ENCODE measurements around the gene CLDN7. TPM values are rescaled to one million over a fixed set of nuclear protein-coding genes. Genes with fewer than 3 reads are reported as not detected.

The CLDN7 gene
- total and polyA plus RNA-seq, 12 donors: 1.6 to 35.6 (median 6.8) TPM

DNA sequence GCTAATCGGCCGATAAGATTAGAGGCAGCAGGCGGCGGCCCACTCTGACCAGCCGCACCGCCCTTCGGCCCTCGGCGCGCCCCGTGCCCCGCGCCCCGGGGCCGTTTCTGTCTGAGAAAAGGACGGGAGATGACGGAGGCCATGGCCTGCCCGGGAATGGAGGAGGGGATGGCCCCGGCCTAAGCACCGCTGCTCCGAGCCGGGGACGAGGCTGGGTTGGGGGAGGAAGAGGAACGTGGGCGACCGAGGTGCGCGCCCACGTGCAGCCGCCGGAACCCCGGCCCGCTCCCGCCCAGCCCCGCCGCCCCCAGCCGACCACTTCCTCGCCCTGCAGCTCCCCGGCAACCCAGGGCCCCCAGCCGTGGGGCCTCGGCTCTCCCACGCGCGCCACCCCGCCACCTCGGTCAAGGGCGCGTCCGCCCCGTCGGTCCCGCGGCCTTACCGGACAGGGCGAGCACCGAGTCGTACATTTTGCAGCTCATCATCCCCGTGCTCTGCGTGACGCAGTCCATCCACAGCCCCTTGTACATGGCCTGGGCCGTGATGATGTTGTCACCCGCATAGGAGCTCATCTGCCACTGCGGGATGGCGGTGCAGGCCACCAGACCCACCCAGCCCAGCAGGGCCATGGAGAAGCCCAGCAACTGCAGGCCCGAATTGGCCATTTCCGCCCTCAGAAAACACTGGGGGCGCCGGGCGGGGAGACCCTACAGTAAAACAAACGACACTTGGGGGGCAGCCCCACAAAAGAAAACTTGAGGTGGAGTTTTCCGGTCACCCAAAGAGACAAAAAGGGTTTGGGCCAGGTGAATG, 693 bp downstream of the CLDN7 start:
- 16 to 75% (median 21%) methylated on average over 9 to 71 of the region's 71 CpGs for WGBS, 4 donors
- intact Hi-C loops (cut with DNase I): loop anchor here in 1 of 2 donors (5.0 kb wide), 1 partner anchor 41 kb away; no protein-coding TSS in a partner anchor
- Histone ChIP-seq H3K36me3 (replicated peaks in 1 of 2) (peaks cover 0 to 24% of the 10 kb centered on the region in 2 donors), H3K27ac (peak overlapping the region in 2 of 5 donors; percentile 19 to 81), H3K4me1 (replicated peaks in 1 of 2) (peaks cover 12 to 21% of the 10 kb centered on the region in 2 donors), H3K27me3 (no peaks in the 10 kb centered on the region), H3K4me3 (peak overlapping the region in 2 of 4 donors; percentile 14 to 61), H3K9me3 (replicated peaks in 1 of 3) (no peaks in the 10 kb centered on the region)
- TF ChIP-seq, protein P1, sequence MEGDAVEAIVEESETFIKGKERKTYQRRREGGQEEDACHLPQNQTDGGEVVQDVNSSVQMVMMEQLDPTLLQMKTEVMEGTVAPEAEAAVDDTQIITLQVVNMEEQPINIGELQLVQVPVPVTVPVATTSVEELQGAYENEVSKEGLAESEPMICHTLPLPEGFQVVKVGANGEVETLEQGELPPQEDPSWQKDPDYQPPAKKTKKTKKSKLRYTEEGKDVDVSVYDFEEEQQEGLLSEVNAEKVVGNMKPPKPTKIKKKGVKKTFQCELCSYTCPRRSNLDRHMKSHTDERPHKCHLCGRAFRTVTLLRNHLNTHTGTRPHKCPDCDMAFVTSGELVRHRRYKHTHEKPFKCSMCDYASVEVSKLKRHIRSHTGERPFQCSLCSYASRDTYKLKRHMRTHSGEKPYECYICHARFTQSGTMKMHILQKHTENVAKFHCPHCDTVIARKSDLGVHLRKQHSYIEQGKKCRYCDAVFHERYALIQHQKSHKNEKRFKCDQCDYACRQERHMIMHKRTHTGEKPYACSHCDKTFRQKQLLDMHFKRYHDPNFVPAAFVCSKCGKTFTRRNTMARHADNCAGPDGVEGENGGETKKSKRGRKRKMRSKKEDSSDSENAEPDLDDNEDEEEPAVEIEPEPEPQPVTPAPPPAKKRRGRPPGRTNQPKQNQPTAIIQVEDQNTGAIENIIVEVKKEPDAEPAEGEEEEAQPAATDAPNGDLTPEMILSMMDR (IDR thresholded peaks at IDR 0.05): no peak
- no peak for TF ChIP-seq POLR2A (IDR thresholded peaks at IDR 0.05)
- DNase-seq: no peak

DNA sequence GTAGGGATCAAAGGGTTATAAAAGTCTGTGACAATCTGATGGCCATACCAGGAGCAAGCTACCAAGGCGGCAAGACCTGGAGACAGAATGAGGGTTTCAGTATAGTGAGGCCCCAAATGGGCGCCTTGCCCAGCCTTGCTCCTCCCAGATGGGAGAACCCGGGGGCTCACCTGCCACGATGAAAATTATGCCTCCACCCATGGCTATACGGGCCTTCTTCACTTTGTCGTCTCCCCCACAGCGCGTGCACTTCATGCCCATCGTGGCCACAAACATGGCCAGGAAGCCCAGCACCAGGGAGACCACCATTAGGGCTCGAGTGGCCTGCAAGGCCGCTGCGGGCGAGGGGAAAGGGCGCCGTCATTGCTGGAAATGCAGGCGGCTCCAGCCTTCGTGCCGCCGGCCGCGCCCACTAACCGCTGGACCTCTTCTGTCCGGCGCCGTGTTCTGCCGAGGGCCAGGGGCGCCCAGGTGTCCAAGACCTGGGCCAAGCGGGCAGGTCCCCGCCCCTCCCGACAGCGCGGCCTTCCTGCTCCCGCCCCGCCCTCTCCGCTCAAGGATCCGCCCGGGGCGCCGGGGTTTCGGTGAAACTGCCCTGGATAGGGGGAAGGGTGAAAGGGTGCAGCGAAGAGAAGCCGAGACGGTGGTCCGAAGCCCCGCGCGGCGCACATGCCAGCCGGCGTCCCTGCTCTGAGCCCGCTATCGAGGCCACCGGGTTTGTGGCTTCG, 1.5 kb downstream of the CLDN7 start:
- peak in 4 of 7 donors; percentile 56 to 64 (median 62) for DNase-seq
- H3K9me3 ChIP-seq (replicated peaks in 1 of 3): no peaks in the 10 kb centered on the region
- H3K27ac ChIP-seq: peak overlapping the region in 2 of 5 donors; percentile 38 to 81
- TF ChIP-seq POLR2A (IDR thresholded peaks at IDR 0.05): no peak
- TF ChIP-seq, protein P1 (IDR thresholded peaks at IDR 0.05): no peak
- peaks cover 12 to 21% of the 10 kb centered on the region in 2 donors for H3K4me1 ChIP-seq (replicated peaks in 1 of 2)
- WGBS, 4 donors: 7 to 45% (median 10%) methylated on average over 4 to 54 of the region's 54 CpGs
- H3K36me3 ChIP-seq (replicated peaks in 1 of 2): peaks cover 0 to 31% of the 10 kb centered on the region in 2 donors
- no peaks in the 10 kb centered on the region for H3K27me3 ChIP-seq
- intact Hi-C loops (cut with DNase I): loop anchor here in 1 of 2 donors (5.0 kb wide), 1 partner anchor 41 kb away; no protein-coding TSS in a partner anchor
- H3K4me3 ChIP-seq: peak overlapping the region in 2 of 4 donors; percentile 14 to 61

DNA sequence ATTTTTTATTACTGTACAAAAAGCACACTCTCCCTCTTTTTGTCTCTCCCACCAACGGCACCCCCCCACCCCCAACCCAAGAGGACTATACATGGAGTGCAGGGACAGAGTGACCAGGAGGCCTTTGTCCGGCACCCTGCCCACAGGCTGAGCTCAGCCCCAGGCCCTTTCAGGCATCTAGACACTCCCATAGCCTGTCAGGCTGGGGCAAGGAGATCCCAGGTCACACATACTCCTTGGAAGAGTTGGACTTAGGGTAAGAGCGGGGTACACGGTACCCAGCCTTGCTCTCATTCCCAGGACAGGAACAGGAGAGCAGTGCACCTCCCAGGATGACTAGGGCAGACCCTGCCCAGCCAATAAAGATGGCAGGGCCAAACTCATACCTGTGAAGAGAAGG, 2.1 kb downstream of the CLDN7 start:
- no peaks in the 10 kb centered on the region for H3K27me3 ChIP-seq
- no peaks in the 10 kb centered on the region for H3K9me3 ChIP-seq (replicated peaks in 1 of 3)
- peak overlapping the region in 1 of 5 donors; percentile 81 for H3K27ac ChIP-seq
- peak overlapping the region in 1 of 4 donors; percentile 61 for H3K4me3 ChIP-seq
- peaks cover 12 to 21% of the 10 kb centered on the region in 2 donors for H3K4me1 ChIP-seq (replicated peaks in 1 of 2)
- WGBS, 4 donors: 83 to 85% (median 84%) methylated on average over 4 of the region's 4 CpGs
- no peak for TF ChIP-seq POLR2A (IDR thresholded peaks at IDR 0.05)
- DNase-seq: no peak
- intact Hi-C loops (cut with DNase I): loop anchor here in 1 of 2 donors (5.0 kb wide), 1 partner anchor 42 kb away; no protein-coding TSS in a partner anchor
- peaks cover 0 to 38% of the 10 kb centered on the region in 2 donors for H3K36me3 ChIP-seq (replicated peaks in 1 of 2)

DNA sequence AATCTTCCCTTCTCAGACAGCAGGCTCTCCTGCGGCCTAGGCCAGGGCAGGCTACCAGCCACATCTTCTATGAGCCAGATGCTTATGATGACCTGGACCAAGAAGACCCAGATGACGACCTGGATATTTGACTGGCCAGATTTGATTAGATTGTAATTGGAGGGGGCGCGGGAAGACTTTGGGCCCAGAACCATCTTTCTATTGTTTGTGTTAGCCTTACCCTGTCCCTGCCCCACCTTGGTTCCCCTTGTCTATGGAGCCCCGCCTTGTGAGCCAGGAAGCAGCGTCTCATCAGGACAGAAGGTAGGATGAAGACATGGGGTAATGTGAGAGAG, 2.8 kb downstream of the CLDN7 start:
- Histone ChIP-seq H3K36me3 (replicated peaks in 1 of 2) (peaks cover 0 to 44% of the 10 kb centered on the region in 2 donors), H3K9me3 (replicated peaks in 1 of 3) (no peaks in the 10 kb centered on the region), H3K4me1 (replicated peaks in 1 of 2) (peaks cover 12 to 21% of the 10 kb centered on the region in 2 donors), H3K27me3 (no peaks in the 10 kb centered on the region), H3K27ac (no peak overlapping the region), H3K4me3 (no peak overlapping the region)
- intact Hi-C loops (cut with DNase I): no loop called here
- TF ChIP-seq, protein P1 (IDR thresholded peaks at IDR 0.05): no peak
- no peak for TF ChIP-seq POLR2A (IDR thresholded peaks at IDR 0.05)
- DNase-seq: no peak
- 91 to 97% (median 95%) methylated on average over 6 of the region's 6 CpGs for WGBS, 4 donors

Data from adrenal gland (tissue), 12 donors.